Tibial artery (tissue), 4 donors: ENCODE data around the gene HMCN1.
A peak's percentile ranks its signal among the peaks of the same experiment; 100 is the strongest.

Experiments used
- DNase-seq, 2 donors: peaks; one replicate each; pipeline ENCODE4 v3.0.0-alpha.2; 2019
- H3K27ac ChIP-seq, 2 donors: fragments of 200-600 bp; sonication (generic) in 1 of 2; 1 replicate in 1 of 2; 2 replicates in 1 of 2; pipeline ENCODE4 v1.5.1; 2018 to 2019; ENCODE audit warnings: mild to moderate bottlenecking in 1 of 2
- H3K27me3 ChIP-seq, 2 donors: fragments of 200-600 bp; sonication (generic) in 1 of 2; one replicate each; pipeline versions ENCODE4 v1.5.1 to v1.6.0; 2016 to 2019
- H3K36me3 ChIP-seq, 3 donors: fragments of 200-600 bp; sonication (generic) in 2 of 3; one replicate each; pipeline ENCODE4 v1.5.1; 2016 to 2019; ENCODE audit warnings: mild to moderate bottlenecking in 2 of 3
- H3K4me1 ChIP-seq, 4 donors: fragments of 200-600 bp; sonication (generic) in 2 of 4; 1 replicate in 3 of 4; 2 replicates in 1 of 4; pipeline ENCODE4 v1.5.1; 2016 to 2019
- H3K4me3 ChIP-seq, 2 donors: fragments of 200-600 bp; sonication (generic) in 1 of 2; 1 replicate in 1 of 2; 2 replicates in 1 of 2; pipeline ENCODE4 v1.5.1; 2018 to 2019; ENCODE audit warnings: mild to moderate bottlenecking in 2 of 2
- H3K9me3 ChIP-seq, 3 donors: fragments of 200-600 bp; sonication (generic) in 1 of 3; one replicate each; pipeline ENCODE4 v1.5.1; 2016 to 2019
- CTCF ChIP-seq, 2 experiments: fragments of 200-600 bp in 1 of 2; fragments of 450-650 bp in 1 of 2; IDR thresholded peaks; one replicate each; pipeline ENCODE4 v1.5.1; 2017 to 2019; ENCODE audit warnings: antibody characterized with exemption in 2 of 2, mild to moderate bottlenecking in 1 of 2, moderate library complexity in 1 of 2
- intact Hi-C: fragments of 100-400 bp; cut with DNase I; formaldehyde crosslinking; loops from one replicate; pipeline ENCODE4 v1.15.0; 2023; ENCODE audit warnings: low total_unique reads

The HMCN1 gene

GRCh38 chr1:185719021-185719420 lies 15.2 kb upstream of the HMCN1 start:
- intact Hi-C loops: no loop called here
- peak; percentile 52 to 77 for DNase-seq
- Histone ChIP-seq H3K4me3 (no peak overlapping the region), H3K27me3 (no peaks in the 10 kb centered on the region), H3K9me3 (no peaks in the 10 kb centered on the region), H3K27ac (no peak overlapping the region), H3K36me3 (no peaks in the 10 kb centered on the region), H3K4me1 (peaks cover 0 to 3% (median under 1%) of the 10 kb centered on the region in 4 donors)
- TF ChIP-seq CTCF (IDR thresholded peaks at IDR 0.05): no peak

- H3K27ac ChIP-seq: peak overlapping the region in 1 of 2 donors; percentile 19
These were observed 13.4 kb upstream of the HMCN1 start for GRCh38 chr1:185720633-185721272.

GRCh38 chr1:185721553-185721952 lies 12.6 kb upstream of the HMCN1 start:
- no peak overlapping the region for H3K4me3 ChIP-seq
- H3K27me3 ChIP-seq: no peaks in the 10 kb centered on the region
- H3K4me1 ChIP-seq: peaks cover 0 to 3% (median under 1%) of the 10 kb centered on the region in 4 donors
- H3K9me3 ChIP-seq: no peaks in the 10 kb centered on the region
- no peaks in the 10 kb centered on the region for H3K36me3 ChIP-seq
- no peak for DNase-seq
- peak overlapping the region in 1 of 2 donors; percentile 19 for H3K27ac ChIP-seq
- TF ChIP-seq CTCF (IDR thresholded peaks at IDR 0.05): no peak
- intact Hi-C loops: loop anchor here (10.0 kb wide), 1 partner anchor 493 kb away; no protein-coding TSS in a partner anchor

More at GRCh38 chr1:185720633-185721272, 13.4 kb upstream of the HMCN1 start:
- no peaks in the 10 kb centered on the region for H3K36me3 ChIP-seq
- intact Hi-C loops: loop anchor here (10.0 kb wide), 1 partner anchor 494 kb away; no protein-coding TSS in a partner anchor
- DNase-seq: no peak
- no peaks in the 10 kb centered on the region for H3K9me3 ChIP-seq
- TF ChIP-seq CTCF (IDR thresholded peaks at IDR 0.05): peak; percentile 34 to 49
- peaks cover 0 to 3% (median under 1%) of the 10 kb centered on the region in 4 donors for H3K4me1 ChIP-seq
- no peak overlapping the region for H3K4me3 ChIP-seq
- no peaks in the 10 kb centered on the region for H3K27me3 ChIP-seq

- no peak for TF ChIP-seq CTCF (IDR thresholded peaks at IDR 0.05)
- Histone ChIP-seq H3K9me3 (no peaks in the 10 kb centered on the region), H3K36me3 (no peaks in the 10 kb centered on the region), H3K4me1 (peaks cover 0 to 3% (median under 1%) of the 10 kb centered on the region in 4 donors), H3K27ac (no peak overlapping the region), H3K27me3 (no peaks in the 10 kb centered on the region), H3K4me3 (no peak overlapping the region)
- no peak for DNase-seq
- intact Hi-C loops: loop anchor here (10.0 kb wide), 1 partner anchor 493 kb away; no protein-coding TSS in a partner anchor
These were observed 12.1 kb upstream of the HMCN1 start for GRCh38 chr1:185722098-185722497.

- TF ChIP-seq CTCF (IDR thresholded peaks at IDR 0.05): no peak
- H3K27ac ChIP-seq: no peak overlapping the region
- H3K4me1 ChIP-seq: no peaks in the 10 kb centered on the region
- DNase-seq: no peak
- no peaks in the 10 kb centered on the region for H3K36me3 ChIP-seq
- no peaks in the 10 kb centered on the region for H3K27me3 ChIP-seq
- intact Hi-C loops: loop anchor here (10.0 kb wide), 1 partner anchor 487 kb away; no protein-coding TSS in a partner anchor
- no peak overlapping the region for H3K4me3 ChIP-seq
- peaks cover 0 to 5% (median 0%) of the 10 kb centered on the region in 3 donors for H3K9me3 ChIP-seq
These were observed 6.5 kb upstream of the HMCN1 start for GRCh38 chr1:185727726-185728125.
